ENCODE results near the gene STK10.

Gene STK10

DNA sequence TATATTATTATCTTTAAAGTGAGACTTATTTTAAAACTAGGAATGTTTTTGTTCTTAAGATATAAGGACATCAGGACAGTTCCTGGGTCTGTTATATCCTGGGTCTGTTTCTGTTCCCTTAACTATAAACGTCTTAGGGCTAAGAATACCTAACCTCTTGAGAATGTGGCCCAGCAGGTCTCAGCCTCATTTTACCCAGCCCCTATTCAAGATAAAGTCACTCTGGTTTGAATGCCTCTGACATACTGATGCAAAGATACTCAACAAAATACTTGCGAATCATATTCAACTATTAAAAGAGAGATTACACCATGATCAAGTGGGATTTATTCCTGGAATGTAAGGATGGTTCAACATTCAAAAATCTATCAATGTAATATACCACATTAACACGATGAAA, 51.0 kb downstream of the STK10 start:
- Histone ChIP-seq H3K4me3 (ENCODE audit: low read depth in 1 of 2, low read length in 2 of 2) (no peak overlapping the region), H3K27ac (ENCODE audit: low read length) (no peak overlapping the region), H3K4me1 (ENCODE audit: control insufficient read depth in 1 of 2, insufficient read depth in 2 of 2, low read length in 2 of 2) (no peaks in the 10 kb centered on the region), H3K36me3 (ENCODE audit: control insufficient read depth in 1 of 2, insufficient read depth in 2 of 2, low read length in 2 of 2) (no peaks in the 10 kb centered on the region), H3K9me3 (ENCODE audit: control insufficient read depth in 1 of 2, low read length in 2 of 2) (no peaks in the 10 kb centered on the region), H3K27me3 (ENCODE audit: low read depth, low read length) (no peaks in the 10 kb centered on the region)

DNA sequence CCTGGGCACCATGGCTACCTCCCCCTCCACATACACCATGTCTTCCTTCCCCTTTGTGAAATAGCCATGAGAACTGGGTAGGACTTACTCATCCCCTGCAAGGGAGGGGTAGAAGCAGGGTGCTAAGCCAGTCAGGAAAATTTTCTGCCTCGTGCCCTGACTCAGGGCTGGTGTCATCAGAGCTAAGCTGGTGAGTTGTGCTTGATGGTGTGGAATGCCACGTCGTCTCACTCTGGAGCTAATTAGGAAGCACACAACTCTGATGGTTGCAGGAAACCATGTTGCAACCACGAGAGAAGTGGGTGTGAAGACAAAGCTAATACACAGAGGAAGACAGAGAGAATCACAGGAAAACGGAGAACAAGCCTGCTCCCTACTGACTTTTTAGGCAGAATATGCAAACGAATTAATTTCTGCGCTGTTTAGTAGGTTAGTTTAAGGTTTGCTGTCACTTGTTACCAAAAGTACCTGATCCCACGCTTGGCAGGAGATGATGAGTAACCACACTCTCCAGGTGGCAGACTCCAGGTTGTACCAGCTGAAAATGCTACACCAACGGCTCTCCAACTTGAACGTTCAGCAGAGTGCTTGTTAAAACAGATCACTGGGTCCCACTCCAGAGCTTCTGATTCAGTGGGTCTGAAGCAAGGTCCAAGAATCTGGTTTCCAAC, 54.5 kb downstream of the STK10 start:
- H3K4me1 ChIP-seq (ENCODE audit: control insufficient read depth in 1 of 2, insufficient read depth in 2 of 2, low read length in 2 of 2) = peaks cover 0 to 5% of the 10 kb centered on the region in 2 donors
- no peaks in the 10 kb centered on the region for H3K27me3 ChIP-seq (ENCODE audit: low read depth, low read length)
- no peaks in the 10 kb centered on the region for H3K9me3 ChIP-seq (ENCODE audit: control insufficient read depth in 1 of 2, low read length in 2 of 2)
- peak overlapping the region; percentile 43 for H3K27ac ChIP-seq (ENCODE audit: low read length)
- H3K4me3 ChIP-seq (ENCODE audit: low read depth in 1 of 2, low read length in 2 of 2) = no peak overlapping the region
- H3K36me3 ChIP-seq (ENCODE audit: control insufficient read depth in 1 of 2, insufficient read depth in 2 of 2, low read length in 2 of 2) = no peaks in the 10 kb centered on the region

DNA sequence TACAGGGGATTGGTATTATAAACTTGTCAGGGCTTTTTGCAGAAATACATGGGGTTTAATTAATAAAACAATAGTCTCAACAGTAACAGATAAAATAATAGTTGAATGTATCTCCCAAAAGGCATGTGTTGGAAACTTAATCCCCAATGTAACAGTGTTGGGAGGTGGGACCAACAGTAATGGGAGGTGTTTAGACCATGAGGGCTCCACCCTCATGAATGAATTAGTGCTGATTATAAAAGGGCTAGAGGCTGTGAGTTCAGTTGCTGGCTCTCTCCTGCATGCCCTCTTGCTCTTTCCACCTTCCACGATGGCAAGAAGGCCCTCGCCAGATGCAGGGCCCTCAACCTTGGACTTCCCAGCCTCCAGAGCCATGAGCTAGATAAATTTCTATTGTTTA, 56.3 kb downstream of the STK10 start:
- H3K9me3 ChIP-seq (ENCODE audit: control insufficient read depth in 1 of 2, low read length in 2 of 2) = no peaks in the 10 kb centered on the region
- H3K4me1 ChIP-seq (ENCODE audit: control insufficient read depth in 1 of 2, insufficient read depth in 2 of 2, low read length in 2 of 2) = peaks cover 0 to 5% of the 10 kb centered on the region in 2 donors
- H3K36me3 ChIP-seq (ENCODE audit: control insufficient read depth in 1 of 2, insufficient read depth in 2 of 2, low read length in 2 of 2) = peaks cover 0 to 5% of the 10 kb centered on the region in 2 donors
- no peak overlapping the region for H3K4me3 ChIP-seq (ENCODE audit: low read depth in 1 of 2, low read length in 2 of 2)
- no peaks in the 10 kb centered on the region for H3K27me3 ChIP-seq (ENCODE audit: low read depth, low read length)
- H3K27ac ChIP-seq (ENCODE audit: low read length) = no peak overlapping the region

DNA sequence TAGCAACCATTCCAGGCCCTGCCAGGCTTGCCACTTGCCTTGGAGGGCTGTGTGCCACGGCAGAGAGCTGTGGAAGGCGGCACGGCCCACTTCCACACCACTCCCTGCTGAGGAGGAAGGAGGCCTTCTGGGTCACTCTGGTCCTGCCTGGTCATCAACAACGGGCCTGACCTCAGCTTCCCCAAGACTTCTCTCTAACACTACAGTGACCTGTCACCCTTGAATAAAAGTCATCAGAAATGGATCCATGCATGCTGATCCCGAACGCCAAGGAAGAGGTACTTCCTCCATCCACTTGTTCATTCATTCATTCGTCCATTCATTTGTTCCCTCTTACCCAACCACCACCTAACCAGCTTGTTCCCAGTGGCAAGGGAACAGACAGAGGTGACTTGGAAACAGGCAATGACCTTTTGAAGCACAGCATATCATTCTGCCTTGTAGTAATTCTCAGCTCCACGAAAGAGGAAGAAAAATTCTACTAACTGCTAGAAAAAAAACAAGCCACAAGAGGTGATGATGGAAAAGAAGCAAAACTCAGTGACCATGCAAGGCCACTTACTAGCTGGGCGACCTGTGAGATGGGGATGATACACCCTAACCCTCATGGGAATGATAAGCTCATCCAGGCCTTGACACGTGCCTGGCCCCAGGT, 58.6 kb downstream of the STK10 start:
- Histone ChIP-seq H3K9me3 (ENCODE audit: control insufficient read depth in 1 of 2, low read length in 2 of 2) (no peaks in the 10 kb centered on the region), H3K27ac (ENCODE audit: low read length) (no peak overlapping the region), H3K27me3 (ENCODE audit: low read depth, low read length) (no peaks in the 10 kb centered on the region), H3K4me1 (ENCODE audit: control insufficient read depth in 1 of 2, insufficient read depth in 2 of 2, low read length in 2 of 2) (peaks cover 0 to 5% of the 10 kb centered on the region in 2 donors), H3K4me3 (ENCODE audit: low read depth in 1 of 2, low read length in 2 of 2) (no peak overlapping the region), H3K36me3 (ENCODE audit: control insufficient read depth in 1 of 2, insufficient read depth in 2 of 2, low read length in 2 of 2) (peaks cover 0 to 8% of the 10 kb centered on the region in 2 donors)

DNA sequence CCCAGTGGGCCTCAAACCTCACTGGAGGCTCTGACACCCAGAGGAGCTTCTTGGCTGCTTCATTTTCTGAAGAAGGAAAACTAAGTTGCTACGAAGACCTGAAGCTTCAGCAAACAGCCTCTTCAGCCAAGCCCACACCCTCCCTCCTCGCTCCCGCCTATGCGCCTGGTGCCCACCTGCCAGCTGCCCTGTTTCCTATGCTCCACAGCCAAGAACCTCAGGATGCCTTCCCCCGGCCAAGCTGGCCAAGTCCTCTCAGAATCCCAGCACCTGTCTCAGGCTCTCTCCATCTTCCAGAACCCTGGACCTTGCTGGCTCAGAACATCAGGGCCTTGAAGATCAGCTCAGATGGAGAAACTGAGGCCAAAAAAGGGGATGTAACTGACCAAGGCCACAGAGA, 60.4 kb downstream of the STK10 start:
- no peak overlapping the region for H3K4me3 ChIP-seq (ENCODE audit: low read depth in 1 of 2, low read length in 2 of 2)
- H3K9me3 ChIP-seq (ENCODE audit: control insufficient read depth in 1 of 2, low read length in 2 of 2) = no peaks in the 10 kb centered on the region
- H3K27me3 ChIP-seq (ENCODE audit: low read depth, low read length) = no peaks in the 10 kb centered on the region
- no peak overlapping the region for H3K27ac ChIP-seq (ENCODE audit: low read length)
- peaks cover 0 to 8% of the 10 kb centered on the region in 2 donors for H3K36me3 ChIP-seq (ENCODE audit: control insufficient read depth in 1 of 2, insufficient read depth in 2 of 2, low read length in 2 of 2)
- peaks cover 5% of the 10 kb centered on the region in 2 donors for H3K4me1 ChIP-seq (ENCODE audit: control insufficient read depth in 1 of 2, insufficient read depth in 2 of 2, low read length in 2 of 2)

DNA sequence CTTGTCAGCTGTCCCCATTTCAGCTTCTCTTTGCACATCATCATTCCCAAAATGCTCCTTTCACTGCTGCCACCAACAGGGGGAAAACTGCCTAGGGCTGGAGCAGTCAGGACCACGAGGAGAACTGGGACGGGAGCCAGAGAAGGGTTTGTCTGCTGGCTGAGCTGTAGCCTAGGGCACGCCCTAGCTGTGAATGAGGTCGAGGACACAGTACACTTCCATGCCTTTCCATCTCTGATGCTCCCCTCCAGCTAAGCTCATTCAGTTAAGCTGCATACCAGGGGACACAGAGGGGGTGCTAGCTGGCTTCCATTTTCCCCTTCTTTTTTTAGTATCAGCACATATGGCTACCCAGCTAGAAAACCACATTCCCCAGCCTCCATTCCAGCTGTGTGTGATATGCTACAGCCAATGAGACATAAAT, 64.7 kb downstream of the STK10 start:
- peaks cover 0 to 11% of the 10 kb centered on the region in 2 donors for H3K4me1 ChIP-seq (ENCODE audit: control insufficient read depth in 1 of 2, insufficient read depth in 2 of 2, low read length in 2 of 2)
- no peaks in the 10 kb centered on the region for H3K27me3 ChIP-seq (ENCODE audit: low read depth, low read length)
- peaks cover 0 to 8% of the 10 kb centered on the region in 2 donors for H3K36me3 ChIP-seq (ENCODE audit: control insufficient read depth in 1 of 2, insufficient read depth in 2 of 2, low read length in 2 of 2)
- no peaks in the 10 kb centered on the region for H3K9me3 ChIP-seq (ENCODE audit: control insufficient read depth in 1 of 2, low read length in 2 of 2)
- H3K4me3 ChIP-seq (ENCODE audit: low read depth in 1 of 2, low read length in 2 of 2) = no peak overlapping the region
- no peak overlapping the region for H3K27ac ChIP-seq (ENCODE audit: low read length)

DNA sequence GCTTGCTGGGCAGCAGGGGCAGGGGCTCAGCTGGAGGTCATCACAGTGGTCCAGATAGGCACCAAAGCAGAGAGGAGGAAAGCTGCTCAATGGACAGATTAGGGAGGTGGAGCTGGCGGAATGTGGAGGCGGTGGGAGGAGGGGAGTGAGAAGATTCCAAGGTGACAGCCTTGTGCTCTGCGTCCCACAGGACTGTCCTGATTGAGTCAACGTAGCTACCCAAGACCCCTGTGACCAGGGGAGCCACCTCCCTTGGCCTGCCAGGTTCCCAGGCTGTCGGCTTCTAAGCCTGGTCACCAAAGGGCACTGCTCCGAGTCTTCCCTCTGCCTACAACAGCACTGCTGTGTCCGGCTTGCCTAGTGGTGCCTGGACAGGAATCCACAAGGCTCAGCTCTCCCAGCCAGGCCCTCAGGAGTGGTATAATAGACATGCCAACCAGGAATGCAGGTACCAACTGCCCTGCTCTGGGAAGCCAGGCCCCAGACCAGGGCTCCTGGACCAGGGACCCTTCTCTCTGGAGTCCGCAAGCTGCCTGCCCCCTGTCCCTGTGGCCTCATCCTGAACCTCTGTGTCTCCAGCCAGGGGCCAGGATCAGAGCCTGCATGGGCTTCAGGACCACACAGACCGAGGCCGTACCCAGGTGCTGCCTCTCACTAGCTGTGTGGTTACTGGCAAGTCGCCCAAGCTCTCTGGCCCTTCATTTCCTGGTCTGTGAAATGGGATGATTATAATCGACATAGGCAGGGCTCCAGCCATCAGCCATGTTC, 67.9 kb downstream of the STK10 start:
- Histone ChIP-seq H3K36me3 (ENCODE audit: control insufficient read depth in 1 of 2, insufficient read depth in 2 of 2, low read length in 2 of 2) (no peaks in the 10 kb centered on the region), H3K27ac (ENCODE audit: low read length) (no peak overlapping the region), H3K27me3 (ENCODE audit: low read depth, low read length) (no peaks in the 10 kb centered on the region), H3K9me3 (ENCODE audit: control insufficient read depth in 1 of 2, low read length in 2 of 2) (no peaks in the 10 kb centered on the region), H3K4me1 (ENCODE audit: control insufficient read depth in 1 of 2, insufficient read depth in 2 of 2, low read length in 2 of 2) (peaks cover 0 to 17% of the 10 kb centered on the region in 2 donors), H3K4me3 (ENCODE audit: low read depth in 1 of 2, low read length in 2 of 2) (no peak overlapping the region)

DNA sequence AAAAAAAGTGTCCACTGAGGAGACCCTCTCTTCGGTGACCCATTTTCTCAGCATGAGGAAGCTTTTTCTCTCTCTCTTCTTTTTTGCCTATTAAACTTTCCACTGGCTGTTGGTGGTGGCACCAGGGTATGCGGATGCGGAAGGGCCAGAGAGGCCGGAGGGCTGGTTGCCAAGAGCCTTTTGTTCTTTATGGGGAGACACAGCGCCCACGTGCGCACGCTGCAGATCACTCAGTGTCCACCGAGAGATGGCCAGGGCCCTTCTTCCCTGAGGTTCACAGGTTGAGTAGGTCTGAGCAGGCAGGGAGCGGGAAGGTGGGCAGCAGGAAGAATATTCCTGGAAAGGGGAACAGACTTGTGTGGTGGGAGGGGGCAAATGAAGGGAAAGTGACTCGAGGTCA, 69.1 kb downstream of the STK10 start:
- H3K36me3 ChIP-seq (ENCODE audit: control insufficient read depth in 1 of 2, insufficient read depth in 2 of 2, low read length in 2 of 2) = no peaks in the 10 kb centered on the region
- peaks cover 0 to 18% of the 10 kb centered on the region in 2 donors for H3K4me1 ChIP-seq (ENCODE audit: control insufficient read depth in 1 of 2, insufficient read depth in 2 of 2, low read length in 2 of 2)
- H3K4me3 ChIP-seq (ENCODE audit: low read depth in 1 of 2, low read length in 2 of 2) = no peak overlapping the region
- no peaks in the 10 kb centered on the region for H3K9me3 ChIP-seq (ENCODE audit: control insufficient read depth in 1 of 2, low read length in 2 of 2)
- no peaks in the 10 kb centered on the region for H3K27me3 ChIP-seq (ENCODE audit: low read depth, low read length)
- H3K27ac ChIP-seq (ENCODE audit: low read length) = no peak overlapping the region

DNA sequence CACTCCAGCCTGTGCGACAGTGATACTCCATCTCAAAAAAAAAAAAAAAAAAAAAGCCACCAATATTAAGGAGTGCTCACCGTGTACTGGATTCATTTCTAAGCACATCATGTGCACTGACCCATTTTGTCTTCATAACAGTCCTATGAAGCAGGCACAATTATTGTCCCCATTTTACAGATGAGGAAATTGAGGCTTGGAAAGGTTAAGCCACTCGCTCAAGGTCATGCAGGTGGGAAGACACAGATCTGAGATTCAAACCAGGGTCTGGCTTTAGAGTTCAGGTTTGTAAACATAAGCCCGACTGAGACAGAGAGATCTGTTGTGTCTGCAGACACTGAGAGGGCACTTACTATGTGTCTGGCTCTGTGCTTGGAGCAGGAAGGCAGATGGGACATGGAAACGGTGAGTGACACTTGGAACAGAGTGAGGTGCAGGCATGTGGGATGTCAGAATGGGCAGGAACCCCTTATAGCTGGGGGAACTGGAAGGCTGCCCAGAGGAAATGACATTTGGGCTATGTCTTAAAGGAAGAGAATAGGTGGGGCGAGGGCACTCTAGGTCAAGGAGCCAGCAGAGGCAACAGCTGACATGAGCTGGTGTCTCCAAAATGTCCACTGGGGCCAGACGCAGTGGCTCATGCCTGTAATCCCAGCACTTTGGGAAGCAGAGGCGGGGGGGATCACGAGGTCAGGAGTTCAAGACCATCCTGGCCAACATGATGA, 69.9 kb downstream of the STK10 start:
- Histone ChIP-seq H3K9me3 (ENCODE audit: control insufficient read depth in 1 of 2, low read length in 2 of 2) (no peaks in the 10 kb centered on the region), H3K4me3 (ENCODE audit: low read depth in 1 of 2, low read length in 2 of 2) (no peak overlapping the region), H3K36me3 (ENCODE audit: control insufficient read depth in 1 of 2, insufficient read depth in 2 of 2, low read length in 2 of 2) (no peaks in the 10 kb centered on the region), H3K27ac (ENCODE audit: low read length) (no peak overlapping the region), H3K27me3 (ENCODE audit: low read depth, low read length) (no peaks in the 10 kb centered on the region), H3K4me1 (ENCODE audit: control insufficient read depth in 1 of 2, insufficient read depth in 2 of 2, low read length in 2 of 2) (peaks cover 0 to 14% of the 10 kb centered on the region in 2 donors)

DNA sequence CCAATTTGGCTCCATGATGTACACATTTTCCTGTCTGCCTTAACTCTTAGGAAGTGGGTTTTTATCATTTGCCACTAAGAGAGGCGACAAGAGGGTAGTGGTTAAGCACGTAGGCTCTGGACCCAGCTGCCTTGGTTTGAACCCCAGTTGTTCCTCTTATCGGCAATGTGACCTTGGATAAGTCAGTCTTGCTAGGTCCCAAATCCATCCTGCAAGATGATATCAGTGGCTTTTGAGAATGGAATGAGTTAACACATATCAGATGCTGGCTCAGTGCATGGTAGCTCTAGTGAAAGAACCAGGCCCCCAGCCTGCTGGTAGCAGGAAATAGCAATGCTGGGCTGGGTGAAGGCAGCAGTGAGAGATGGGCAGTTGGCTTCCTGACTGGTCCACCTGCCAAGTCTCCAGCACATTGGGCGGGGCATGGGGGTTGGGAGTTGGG, 72.5 kb downstream of the STK10 start:
- Histone ChIP-seq H3K4me3 (ENCODE audit: low read depth in 1 of 2, low read length in 2 of 2) (no peak overlapping the region), H3K36me3 (ENCODE audit: control insufficient read depth in 1 of 2, insufficient read depth in 2 of 2, low read length in 2 of 2) (no peaks in the 10 kb centered on the region), H3K27me3 (ENCODE audit: low read depth, low read length) (no peaks in the 10 kb centered on the region), H3K4me1 (ENCODE audit: control insufficient read depth in 1 of 2, insufficient read depth in 2 of 2, low read length in 2 of 2) (peaks cover 15 to 30% of the 10 kb centered on the region in 2 donors), H3K27ac (ENCODE audit: low read length) (no peak overlapping the region), H3K9me3 (ENCODE audit: control insufficient read depth in 1 of 2, low read length in 2 of 2) (no peaks in the 10 kb centered on the region)

Data from muscle layer of duodenum (tissue), 2 donors.